GM23338 (cell line): ENCODE measurements around the gene ZNRD2. TPM values are rescaled to one million over a fixed set of nuclear protein-coding genes. Genes with fewer than 3 reads are reported as not detected.

Experiments used
- ATAC-seq: fragments of 200-7000 bp; cut with Tn5 transposase; 3 replicates; pipeline ENCODE4 v1.9.1; 2020
- DNase-seq: peaks from one replicate; pipeline ENCODE4 v3.0.0-alpha.2; 2015; ENCODE audit warnings: low spot score
- H2AFZ ChIP-seq: fragments of 200-600 bp; sonication (generic); 2 replicates; pipeline ENCODE4 v1.8.0; 2016; ENCODE audit warnings: antibody characterized with exemption, mild to moderate bottlenecking, moderate library complexity
- H3F3A ChIP-seq: fragments of 200-600 bp; sonication (generic); replicated peaks from 2 replicates; pipeline ENCODE4 v1.8.0; 2017; ENCODE audit warnings: antibody characterized with exemption, mixed run types, low read depth
- H3K27ac ChIP-seq: fragments of 200-600 bp; sonication (generic); 2 replicates; pipeline ENCODE4 v1.6.1; 2016; ENCODE audit warnings: low read depth
- H3K27me3 ChIP-seq: fragments of 200-600 bp; sonication (generic); 2 replicates; pipeline ENCODE4 v1.8.0; 2016; ENCODE audit warnings: mild to moderate bottlenecking, mixed run types, moderate library complexity; ENCODE audit not compliant: insufficient read depth
- H3K36me3 ChIP-seq: fragments of 200-600 bp; sonication (generic); 2 replicates; pipeline ENCODE4 v1.8.0; 2016; ENCODE audit warnings: mild to moderate bottlenecking; ENCODE audit not compliant: insufficient read depth
- H3K4me1 ChIP-seq: fragments of 200-600 bp; sonication (generic); 2 replicates; pipeline ENCODE4 v1.8.0; 2016; ENCODE audit warnings: mild to moderate bottlenecking, moderate library complexity; ENCODE audit not compliant: insufficient read depth
- H3K4me2 ChIP-seq: fragments of 200-600 bp; sonication (generic); 2 replicates; pipeline ENCODE4 v1.7.1; 2017; ENCODE audit warnings: mixed run types
- H3K4me3 ChIP-seq: fragments of 200-600 bp; sonication (generic); 2 replicates; pipeline ENCODE4 v1.6.1; 2016; ENCODE audit warnings: mixed run types
- H3K79me2 ChIP-seq: fragments of 200-600 bp; sonication (generic); replicated peaks from 2 replicates; pipeline ENCODE4 v1.8.0; 2017; ENCODE audit warnings: mild to moderate bottlenecking; ENCODE audit not compliant: insufficient read depth
- H3K9me2 ChIP-seq: fragments of 200-600 bp; sonication (generic); 2 replicates; pipeline ENCODE4 v1.8.0; 2017; ENCODE audit not compliant: insufficient read depth
- H4K20me1 ChIP-seq: fragments of 200-600 bp; sonication (generic); replicated peaks from 2 replicates; pipeline ENCODE4 v1.8.0; 2017; ENCODE audit warnings: mild to moderate bottlenecking; ENCODE audit not compliant: insufficient read depth
- H3K27ac Mint-ChIP-seq: 2 replicates; pipeline ENCODE4 v1.8.0; 2020; ENCODE audit warnings: inconsistent platforms, mild to moderate bottlenecking, moderate library complexity, mixed read lengths
- H3K27me3 Mint-ChIP-seq: 3 replicates; pipeline ENCODE4 v1.8.0; 2022; ENCODE audit warnings: low read depth, mild to moderate bottlenecking, moderate library complexity, mixed read lengths, inconsistent platforms; ENCODE audit not compliant: insufficient read depth, poor library complexity
- H3K36me3 Mint-ChIP-seq: 3 replicates; pipeline ENCODE4 v1.8.0; 2021; ENCODE audit warnings: low read depth, mild to moderate bottlenecking, inconsistent platforms, moderate library complexity, mixed read lengths
- H3K4me1 Mint-ChIP-seq: 3 replicates; pipeline ENCODE4 v1.8.0; 2020; ENCODE audit warnings: mild to moderate bottlenecking, inconsistent platforms, mixed read lengths
- H3K4me3 Mint-ChIP-seq: 3 replicates; pipeline ENCODE4 v1.8.0; 2021; ENCODE audit warnings: moderate library complexity, mild to moderate bottlenecking, inconsistent platforms, mixed read lengths
- H3K9me3 Mint-ChIP-seq: 3 replicates; pipeline ENCODE4 v1.8.0; 2020; ENCODE audit warnings: moderate library complexity, mild to moderate bottlenecking, inconsistent platforms, mixed read lengths
- CREB1 ChIP-seq: fragments of 250-450 bp; sonication (Bioruptor Pico); IDR thresholded peaks from 2 replicates; pipeline ENCODE4 v1.5.0; 2020; ENCODE audit warnings: low read depth, mild to moderate bottlenecking, moderate library complexity
- CTCF ChIP-seq, 2 experiments: fragments of 200-600 bp in 1 of 2; sonication (generic) in 1 of 2; conservative IDR thresholded peaks; 2 replicates each; pipeline versions ENCODE4 v1.5.1 to v1.6.1; 2016 to 2017; ENCODE audit warnings: antibody characterized with exemption in 2 of 2, low read depth in 2 of 2, mild to moderate bottlenecking in 2 of 2, moderate library complexity in 1 of 2
- ETS1 ChIP-seq: IDR thresholded peaks from 2 replicates; pipeline ENCODE4 v1.6.1; 2016; ENCODE audit warnings: antibody characterized with exemption
- EZH2 ChIP-seq: fragments of 200-600 bp; sonication (generic); IDR thresholded peaks from one replicate; pipeline ENCODE4 v1.8.0; 2017; ENCODE audit warnings: antibody characterized with exemption, mild to moderate bottlenecking, low read depth; ENCODE audit not compliant: unreplicated experiment
- EZH2phosphoT487 ChIP-seq: fragments of 200-600 bp; sonication (generic); IDR thresholded peaks from one replicate; pipeline ENCODE4 v1.8.1; 2018; ENCODE audit warnings: antibody characterized with exemption; ENCODE audit not compliant: unreplicated experiment
- JUNB ChIP-seq: IDR thresholded peaks from one replicate; pipeline ENCODE4 v1.6.1; 2016; ENCODE audit warnings: antibody characterized with exemption; ENCODE audit not compliant: unreplicated experiment
- NANOG ChIP-seq: IDR thresholded peaks from 2 replicates; pipeline ENCODE4 v1.6.1; 2016; ENCODE audit warnings: antibody characterized with exemption, borderline replicate concordance
- POLR2AphosphoS5 ChIP-seq: IDR thresholded peaks from 2 replicates; pipeline ENCODE4 v1.6.1; 2016; ENCODE audit warnings: antibody characterized with exemption, low read depth
- STAT1 ChIP-seq: IDR thresholded peaks from one replicate; pipeline ENCODE4 v1.6.1; 2016; ENCODE audit warnings: antibody characterized with exemption; ENCODE audit not compliant: unreplicated experiment
- ZNF114 ChIP-seq: fragments of 250-450 bp; sonication (Bioruptor Pico); IDR thresholded peaks from 2 replicates; pipeline ENCODE4 v1.5.0; 2020; ENCODE audit warnings: mild to moderate bottlenecking, moderate library complexity
- ZNF462 ChIP-seq: fragments of 250-450 bp; sonication (Bioruptor Pico); IDR thresholded peaks from 2 replicates; pipeline ENCODE4 v1.5.0; 2020; ENCODE audit warnings: mild to moderate bottlenecking, moderate library complexity
- polyA plus RNA-seq: library from polyadenylated mRNA; unstranded; fragments of >200 nt; fragmentation: Nextera tagmentation; extraction: Ambion mirVana; gene quantifications from 2 replicates; pipeline ENCODE4 v1.2.1, GENCODE V29; 2016
- total RNA-seq: library from RNA; depleted of rRNA; stranded (reverse); fragments of >200 nt; shearing (Covaris generic); gene quantifications from 2 replicates; pipeline ENCODE4 v1.2.3, GENCODE V29; 2014
- TF ChIP-seq, protein P1 (sequence below): IDR thresholded peaks from one replicate; pipeline ENCODE4 v1.6.1; 2018; ENCODE audit warnings: antibody characterized with exemption; ENCODE audit not compliant: unreplicated experiment

The ZNRD2 gene
- total and polyA plus RNA-seq, 2 experiments from 2014 or later: 78.6 to 148 TPM

- Histone ChIP-seq H3K9me2 (no peaks in the 10 kb centered on the region), H3K27me3 (no peaks in the 10 kb centered on the region), H3K4me2 (no peak overlapping the region), H3K79me2 (no peaks in the 10 kb centered on the region), H3K4me1 (peaks cover 12% of the 10 kb centered on the region), H3K4me3 (no peak overlapping the region), H3K36me3 (no peaks in the 10 kb centered on the region), H3K27ac (no peak overlapping the region), H3F3A (peaks cover 15% of the 10 kb centered on the region), H2AFZ (no peak overlapping the region), H4K20me1 (no peaks in the 10 kb centered on the region; the same call in 1 of the 2 replicates)
- no peak overlapping the region for H3K4me3 Mint-ChIP-seq
- TF ChIP-seq CREB1 (CRISPR knock-in tag) (no peak), ETS1 (no peak), ZNF462 (CRISPR knock-in tag) (no peak), STAT1 (no peak), ZNF114 (CRISPR knock-in tag) (no peak), NANOG (no peak), EZH2 (no peak), JUNB (no peak), CTCF (conservative IDR thresholded peaks at IDR 0.05; ENCODE audit: low read depth in 2 of 2) (no peak), POLR2AphosphoS5 (no peak), EZH2phosphoT487 (no peak)
- TF ChIP-seq, protein P1, sequence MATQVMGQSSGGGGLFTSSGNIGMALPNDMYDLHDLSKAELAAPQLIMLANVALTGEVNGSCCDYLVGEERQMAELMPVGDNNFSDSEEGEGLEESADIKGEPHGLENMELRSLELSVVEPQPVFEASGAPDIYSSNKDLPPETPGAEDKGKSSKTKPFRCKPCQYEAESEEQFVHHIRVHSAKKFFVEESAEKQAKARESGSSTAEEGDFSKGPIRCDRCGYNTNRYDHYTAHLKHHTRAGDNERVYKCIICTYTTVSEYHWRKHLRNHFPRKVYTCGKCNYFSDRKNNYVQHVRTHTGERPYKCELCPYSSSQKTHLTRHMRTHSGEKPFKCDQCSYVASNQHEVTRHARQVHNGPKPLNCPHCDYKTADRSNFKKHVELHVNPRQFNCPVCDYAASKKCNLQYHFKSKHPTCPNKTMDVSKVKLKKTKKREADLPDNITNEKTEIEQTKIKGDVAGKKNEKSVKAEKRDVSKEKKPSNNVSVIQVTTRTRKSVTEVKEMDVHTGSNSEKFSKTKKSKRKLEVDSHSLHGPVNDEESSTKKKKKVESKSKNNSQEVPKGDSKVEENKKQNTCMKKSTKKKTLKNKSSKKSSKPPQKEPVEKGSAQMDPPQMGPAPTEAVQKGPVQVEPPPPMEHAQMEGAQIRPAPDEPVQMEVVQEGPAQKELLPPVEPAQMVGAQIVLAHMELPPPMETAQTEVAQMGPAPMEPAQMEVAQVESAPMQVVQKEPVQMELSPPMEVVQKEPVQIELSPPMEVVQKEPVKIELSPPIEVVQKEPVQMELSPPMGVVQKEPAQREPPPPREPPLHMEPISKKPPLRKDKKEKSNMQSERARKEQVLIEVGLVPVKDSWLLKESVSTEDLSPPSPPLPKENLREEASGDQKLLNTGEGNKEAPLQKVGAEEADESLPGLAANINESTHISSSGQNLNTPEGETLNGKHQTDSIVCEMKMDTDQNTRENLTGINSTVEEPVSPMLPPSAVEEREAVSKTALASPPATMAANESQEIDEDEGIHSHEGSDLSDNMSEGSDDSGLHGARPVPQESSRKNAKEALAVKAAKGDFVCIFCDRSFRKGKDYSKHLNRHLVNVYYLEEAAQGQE: no peak
- H3K36me3 Mint-ChIP-seq: peaks cover 14% of the 10 kb centered on the region
- H3K27ac Mint-ChIP-seq: no peak overlapping the region
- ATAC-seq (no peak), DNase-seq (no peak)
- H3K9me3 Mint-ChIP-seq: no peaks in the 10 kb centered on the region
- peaks cover 16% of the 10 kb centered on the region for H3K27me3 Mint-ChIP-seq
- peaks cover 10% of the 10 kb centered on the region for H3K4me1 Mint-ChIP-seq
Measured at GRCh38 chr11:65604258-65604657, 34.0 kb downstream of the ZNRD2 start.
